HepG2 (cell line): ENCODE data around the gene GRK5. TPM values are rescaled to one million over a fixed set of nuclear protein-coding genes. Genes with fewer than 3 reads are reported as not detected.

Source experiments
- AHR ChIP-seq: IDR thresholded peaks from 2 replicates; pipeline ENCODE4 v1.6.1; 2018; ENCODE audit warnings: missing genetic modification reagents, missing compliant biosample characterization
- CREB1 ChIP-seq, 2 experiments: fragments of 450-650 bp in 1 of 2; IDR thresholded peaks; 2 replicates each; pipeline ENCODE4 v1.6.1; 2016 to 2017; ENCODE audit warnings: control low read depth in 1 of 2, mild to moderate bottlenecking in 1 of 2, missing compliant biosample characterization in 1 of 2, missing genetic modification characterization in 1 of 2
- CSRNP1 ChIP-seq: sonication (generic); formaldehyde crosslinking; IDR thresholded peaks from 2 replicates; pipeline ENCODE4 v1.8.1; 2023; ENCODE audit warnings: mild to moderate bottlenecking, missing genetic modification reagents
- FOXA1 ChIP-seq, 2 experiments: fragments of 450-650 bp in 1 of 2; sonication (generic) in 1 of 2; formaldehyde crosslinking in 1 of 2; IDR thresholded peaks; 2 replicates each; pipeline versions ENCODE4 v1.4.0 to v1.6.1; 2016 to 2020; ENCODE audit warnings: missing genetic modification reagents in 1 of 2
- GZF1 ChIP-seq: sonication (generic); formaldehyde crosslinking; IDR thresholded peaks from 2 replicates; pipeline ENCODE4 v1.5.1; 2020; ENCODE audit warnings: mild to moderate bottlenecking, missing genetic modification reagents
- HCFC1 ChIP-seq: fragments of 150-350 bp; IDR thresholded peaks from 2 replicates; pipeline ENCODE4 v1.6.1; 2014; ENCODE audit warnings: low read depth, low read length
- HMG20A ChIP-seq: IDR thresholded peaks from 2 replicates; pipeline ENCODE4 v1.6.1; 2016; ENCODE audit warnings: borderline replicate concordance
- ISX ChIP-seq: sonication (generic); formaldehyde crosslinking; conservative IDR thresholded peaks from 2 replicates; pipeline ENCODE4 v1.5.0; 2020; ENCODE audit warnings: missing genetic modification reagents
- MNT ChIP-seq: fragments of 450-650 bp; IDR thresholded peaks from 2 replicates; pipeline ENCODE4 v1.6.1; 2016
- MXI1 ChIP-seq: IDR thresholded peaks from 3 replicates; pipeline ENCODE4 v1.6.1; 2012; ENCODE audit warnings: low read depth, low read length, inconsistent platforms, borderline replicate concordance
- NFIB ChIP-seq: sonication (generic); formaldehyde crosslinking; IDR thresholded peaks from 2 replicates; pipeline ENCODE4 v1.9.0; 2021; ENCODE audit warnings: missing genetic modification reagents, mild to moderate bottlenecking, borderline replicate concordance
- STAG1 ChIP-seq: sonication (generic); formaldehyde crosslinking; IDR thresholded peaks from 2 replicates; pipeline ENCODE4 v1.4.0; 2020; ENCODE audit warnings: missing genetic modification reagents
- STAT5B ChIP-seq: sonication (generic); formaldehyde crosslinking; IDR thresholded peaks from 2 replicates; pipeline ENCODE4 v1.4.0; 2020; ENCODE audit warnings: missing genetic modification reagents
- TAF15 ChIP-seq: fragments of 200-400 bp; formaldehyde crosslinking; IDR thresholded peaks from one replicate; pipeline ENCODE4 v1.6.1; 2018; ENCODE audit warnings: mild to moderate bottlenecking, low read depth, low read length; ENCODE audit not compliant: poor library complexity, severe bottlenecking
- ZNF569 ChIP-seq: sonication (generic); formaldehyde crosslinking; IDR thresholded peaks from 2 replicates; pipeline ENCODE4 v1.5.0; 2020; ENCODE audit warnings: mild to moderate bottlenecking, missing genetic modification reagents, moderate library complexity, borderline replicate concordance
- ZNF691 ChIP-seq: sonication (generic); formaldehyde crosslinking; IDR thresholded peaks from 2 replicates; pipeline ENCODE4 v1.4.0; 2020; ENCODE audit warnings: missing genetic modification reagents, low read depth, mild to moderate bottlenecking, borderline replicate concordance
- ZNF703 ChIP-seq: sonication (generic); formaldehyde crosslinking; IDR thresholded peaks from 2 replicates; pipeline ENCODE4 v1.5.1; 2020; ENCODE audit warnings: missing genetic modification reagents, mild to moderate bottlenecking, moderate library complexity, borderline replicate concordance
- ZNF737 ChIP-seq: sonication (generic); formaldehyde crosslinking; IDR thresholded peaks from 2 replicates; pipeline ENCODE4 v1.5.0; 2020; ENCODE audit warnings: missing genetic modification reagents, mild to moderate bottlenecking, borderline replicate concordance
- ZNF790 ChIP-seq: sonication (generic); formaldehyde crosslinking; IDR thresholded peaks from 2 replicates; pipeline ENCODE4 v1.8.0; 2022; ENCODE audit warnings: missing genetic modification reagents, mild to moderate bottlenecking, borderline replicate concordance
- polyA plus RNA-seq, 8 experiments: library from polyadenylated mRNA; depleted of rRNA in 3 of 8; stranded (reverse) in 7 of 8; unstranded in 1 of 8; fragments of >200 nt; fragmentation: Illumina TruSeq in 4 of 8; extraction: Trizol in 4 of 8; gene quantifications; 2 replicates each; pipeline versions ENCODE4 v1.2.1 to v1.2.3, GENCODE V29; 2011 to 2016; ENCODE audit warnings: low read depth in 4 of 8, missing spikeins in 1 of 8, mixed read lengths in 1 of 8; ENCODE audit not compliant: insufficient read depth in 1 of 8
- total RNA-seq, 5 experiments: library from RNA; depleted of rRNA; stranded (reverse); fragments of >200 nt; fragmentation: Illumina TruSeq; extraction: Trizol; gene quantifications; 2 replicates each; pipeline ENCODE4 v1.2.3, GENCODE V29; 2016; ENCODE audit warnings: low read depth in 1 of 5
- TF ChIP-seq, protein P1 (sequence below): sonication (generic); formaldehyde crosslinking; IDR thresholded peaks from 2 replicates; pipeline ENCODE4 v1.5.0; 2020; ENCODE audit warnings: mild to moderate bottlenecking, missing genetic modification reagents, moderate library complexity
- TF ChIP-seq, protein P2 (sequence below): sonication (generic); formaldehyde crosslinking; IDR thresholded peaks from 2 replicates; pipeline ENCODE4 v1.9.0; 2021; ENCODE audit warnings: missing genetic modification reagents, mild to moderate bottlenecking, borderline replicate concordance

Gene GRK5
- total and polyA plus RNA-seq, 2 of the 13 experiments (the other 11 are each of a cell fraction or from before 2014, with no cell fraction given) = 10.4 to 12.6 TPM

DNA sequence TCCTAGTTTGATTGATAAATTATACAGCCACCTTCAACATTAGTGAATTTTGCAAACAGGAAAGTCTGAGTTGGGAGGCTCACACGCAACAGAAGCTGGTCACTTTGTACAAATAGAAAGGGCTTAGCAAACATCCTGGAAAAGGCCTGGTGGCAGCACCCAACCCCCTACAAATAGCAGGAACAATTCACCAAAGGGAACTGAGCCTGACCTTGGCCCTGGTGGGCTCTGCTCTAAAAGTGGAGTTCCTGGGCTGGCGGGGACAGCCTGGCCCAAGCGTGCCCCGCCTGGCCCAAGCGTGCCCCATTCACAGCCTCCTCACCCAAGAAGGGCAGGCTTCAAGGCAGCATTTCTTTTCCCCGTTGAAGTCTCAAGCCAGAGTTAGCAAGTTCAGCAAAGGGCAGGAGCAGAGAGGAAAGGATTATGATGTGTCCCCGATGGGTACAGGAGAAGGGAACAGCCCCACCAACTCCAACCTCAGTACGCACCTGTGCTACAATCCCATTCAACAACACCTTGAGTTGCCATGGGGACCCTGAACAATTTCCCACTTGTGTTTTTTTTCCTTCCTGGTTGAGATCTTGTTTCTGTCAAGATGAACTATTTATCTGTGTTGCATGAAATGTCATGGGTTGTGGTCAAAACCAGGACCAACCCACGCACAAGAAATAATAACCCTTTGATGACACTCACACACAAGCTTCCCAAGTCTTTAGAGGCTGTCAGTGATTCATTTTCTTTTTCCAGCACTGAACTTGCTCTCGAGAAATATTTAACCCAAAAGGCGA, 291.7 kb downstream of the GRK5 start (continued):
- no peak for TF ChIP-seq ISX
- peak; percentile 46; the same call in 1 of the 2 replicates for TF ChIP-seq ZNF691 (CRISPR knock-in tag)
- no peak for TF ChIP-seq GZF1 (CRISPR knock-in tag)
- no peak for TF ChIP-seq STAT5B (CRISPR knock-in tag)
- no peak; the same call in 1 of the 2 replicates for TF ChIP-seq AHR (CRISPR knock-in tag)
- TF ChIP-seq MXI1 = no peak
- no peak for TF ChIP-seq CREB1 (IDR thresholded peaks at IDR 0.05)
- no peak for TF ChIP-seq CREB1 (CRISPR knock-in tag; IDR thresholded peaks at IDR 0.05)
- TF ChIP-seq HCFC1 = no peak
- TF ChIP-seq FOXA1 (IDR thresholded peaks at IDR 0.05) = no peak
- TF ChIP-seq FOXA1 (CRISPR knock-in tag; IDR thresholded peaks at IDR 0.05) = peak; percentile 56; the same call in 1 of the 2 replicates
- TF ChIP-seq CSRNP1 (CRISPR knock-in tag) = no peak
- no peak for TF ChIP-seq MNT
- peak; percentile 65 for TF ChIP-seq HMG20A (CRISPR knock-in tag)
- no peak for TF ChIP-seq NFIB (CRISPR knock-in tag)
- TF ChIP-seq ZNF737 = no peak
- TF ChIP-seq ZNF569 (CRISPR knock-in tag) = no peak
- TF ChIP-seq, protein P1, sequence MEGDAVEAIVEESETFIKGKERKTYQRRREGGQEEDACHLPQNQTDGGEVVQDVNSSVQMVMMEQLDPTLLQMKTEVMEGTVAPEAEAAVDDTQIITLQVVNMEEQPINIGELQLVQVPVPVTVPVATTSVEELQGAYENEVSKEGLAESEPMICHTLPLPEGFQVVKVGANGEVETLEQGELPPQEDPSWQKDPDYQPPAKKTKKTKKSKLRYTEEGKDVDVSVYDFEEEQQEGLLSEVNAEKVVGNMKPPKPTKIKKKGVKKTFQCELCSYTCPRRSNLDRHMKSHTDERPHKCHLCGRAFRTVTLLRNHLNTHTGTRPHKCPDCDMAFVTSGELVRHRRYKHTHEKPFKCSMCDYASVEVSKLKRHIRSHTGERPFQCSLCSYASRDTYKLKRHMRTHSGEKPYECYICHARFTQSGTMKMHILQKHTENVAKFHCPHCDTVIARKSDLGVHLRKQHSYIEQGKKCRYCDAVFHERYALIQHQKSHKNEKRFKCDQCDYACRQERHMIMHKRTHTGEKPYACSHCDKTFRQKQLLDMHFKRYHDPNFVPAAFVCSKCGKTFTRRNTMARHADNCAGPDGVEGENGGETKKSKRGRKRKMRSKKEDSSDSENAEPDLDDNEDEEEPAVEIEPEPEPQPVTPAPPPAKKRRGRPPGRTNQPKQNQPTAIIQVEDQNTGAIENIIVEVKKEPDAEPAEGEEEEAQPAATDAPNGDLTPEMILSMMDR (CRISPR knock-in tag) = peak; percentile 18; the same call in 1 of the 2 replicates
- TF ChIP-seq ZNF790 (CRISPR knock-in tag) = no peak
- 0 out of 2 replicates have a peak, but pooled peaks have one; percentile 12 for TF ChIP-seq STAG1 (CRISPR knock-in tag)
- TF ChIP-seq TAF15 = no peak
- TF ChIP-seq ZNF703 (CRISPR knock-in tag) = no peak
- TF ChIP-seq, protein P2, sequence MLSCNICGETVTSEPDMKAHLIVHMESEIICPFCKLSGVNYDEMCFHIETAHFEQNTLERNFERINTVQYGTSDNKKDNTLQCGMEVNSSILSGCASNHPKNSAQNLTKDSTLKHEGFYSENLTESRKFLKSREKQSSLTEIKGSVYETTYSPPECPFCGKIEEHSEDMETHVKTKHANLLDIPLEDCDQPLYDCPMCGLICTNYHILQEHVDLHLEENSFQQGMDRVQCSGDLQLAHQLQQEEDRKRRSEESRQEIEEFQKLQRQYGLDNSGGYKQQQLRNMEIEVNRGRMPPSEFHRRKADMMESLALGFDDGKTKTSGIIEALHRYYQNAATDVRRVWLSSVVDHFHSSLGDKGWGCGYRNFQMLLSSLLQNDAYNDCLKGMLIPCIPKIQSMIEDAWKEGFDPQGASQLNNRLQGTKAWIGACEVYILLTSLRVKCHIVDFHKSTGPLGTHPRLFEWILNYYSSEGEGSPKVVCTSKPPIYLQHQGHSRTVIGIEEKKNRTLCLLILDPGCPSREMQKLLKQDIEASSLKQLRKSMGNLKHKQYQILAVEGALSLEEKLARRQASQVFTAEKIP = no peak
